Progenitor cell of endocrine pancreas (in vitro differentiated cells): ENCODE measurements around the gene NEURL3. TPM values are rescaled to one million over a fixed set of nuclear protein-coding genes. Genes with fewer than 3 reads are reported as not detected.
A peak's percentile ranks its signal among the peaks of the same experiment; 100 is the strongest.
"Not testable (repeated sequence)": the region's sequence is repeated elsewhere in the genome, so short reads cannot be mapped to it uniquely, and the experiment has no call there.

Experiments
- DNase-seq: peaks from one replicate; pipeline ENCODE4 v3.0.0; 2021; ENCODE audit warnings: low spot score; ENCODE audit not compliant: unreplicated experiment
- H3K27ac Mint-ChIP-seq: 2 replicates; pipeline ENCODE4 v1.8.0; 2021; ENCODE audit warnings: mild to moderate bottlenecking, moderate library complexity, mixed read lengths
- H3K27me3 Mint-ChIP-seq: 2 replicates; pipeline ENCODE4 v1.8.0; 2021; ENCODE audit warnings: mixed read lengths
- H3K36me3 Mint-ChIP-seq: 2 replicates; pipeline ENCODE4 v1.8.0; 2022; ENCODE audit warnings: mixed read lengths; ENCODE audit not compliant: insufficient read depth
- H3K4me1 Mint-ChIP-seq: 2 replicates; pipeline ENCODE4 v1.8.0; 2021; ENCODE audit warnings: low read depth, mixed read lengths
- H3K4me3 Mint-ChIP-seq: 2 replicates; pipeline ENCODE4 v1.8.0; 2021; ENCODE audit warnings: low read depth, mild to moderate bottlenecking, moderate library complexity, mixed read lengths
- H3K9me3 Mint-ChIP-seq: 2 replicates; pipeline ENCODE4 v1.8.0; 2021; ENCODE audit warnings: low read depth, mixed read lengths
- long read RNA-seq: library from polyadenylated mRNA; unstranded; transcript quantifications from one replicate; pipeline ENCODE4 v2.0.0, GENCODE V29; 2020
- total RNA-seq: library from RNA; stranded (reverse); gene quantifications from 2 replicates; pipeline ENCODE4 v1.2.1, GENCODE V29; 2021
- TF ChIP-seq, protein P1 (sequence below): fragments of 200-600 bp; sonication (generic); IDR thresholded peaks from one replicate; pipeline ENCODE4 v1.5.0; 2021; ENCODE audit warnings: antibody characterized with exemption, mild to moderate bottlenecking; ENCODE audit not compliant: unreplicated experiment

The NEURL3 gene, protein sequence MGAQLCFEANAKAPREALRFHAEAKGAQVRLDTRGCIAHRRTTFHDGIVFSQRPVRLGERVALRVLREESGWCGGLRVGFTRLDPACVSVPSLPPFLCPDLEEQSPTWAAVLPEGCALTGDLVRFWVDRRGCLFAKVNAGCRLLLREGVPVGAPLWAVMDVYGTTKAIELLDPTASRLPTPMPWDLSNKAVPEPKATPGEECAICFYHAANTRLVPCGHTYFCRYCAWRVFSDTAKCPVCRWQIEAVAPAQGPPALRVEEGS
- total RNA-seq: 0.78 and 0.86 TPM in 2 replicates
- long read RNA-seq: 0 reads

DNA sequence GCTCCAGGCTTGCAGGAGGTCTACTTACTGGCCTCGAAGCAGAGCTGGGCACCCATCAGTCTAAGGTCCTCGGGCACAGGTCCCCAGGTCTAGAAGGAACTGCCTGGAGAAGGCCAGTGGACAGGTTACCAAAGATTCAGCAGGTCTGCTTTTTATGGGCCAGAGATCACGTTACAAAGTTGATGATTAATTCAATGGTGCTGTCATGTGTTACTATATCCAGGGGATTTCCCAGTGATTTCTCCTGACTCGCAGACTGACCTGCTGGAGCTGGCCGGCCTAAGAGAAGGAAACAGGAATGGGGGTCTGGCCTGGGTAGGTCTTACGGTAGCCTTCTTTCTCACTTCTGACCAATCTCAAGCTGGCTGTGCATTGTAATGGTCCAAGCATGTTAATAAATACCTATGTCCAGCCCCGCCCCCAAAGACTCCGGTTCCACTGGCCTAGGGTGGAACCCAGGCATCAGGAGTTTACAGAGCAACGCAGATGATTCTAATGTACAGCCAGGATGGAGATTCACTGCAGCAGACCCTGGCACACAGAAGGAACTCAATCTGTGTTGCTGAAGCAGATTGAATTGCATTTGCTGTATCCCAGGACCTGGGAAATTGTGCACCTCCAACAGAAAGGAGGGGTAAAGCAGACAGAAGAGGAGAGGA lies at the start of gene NEURL3:
NEURL3 (minus strand) TSS at position 127 of the 659 bp plus-strand sequence; CDS start at position 56, 71 bp downstream.
- Mint-ChIP-seq H3K27me3 (peaks cover 13% of the 10 kb centered on the region), H3K4me3 (no peak within 1 kb of the TSS), H3K9me3 (no peaks in the 10 kb centered on the region), H3K36me3 (no peaks in the 10 kb centered on the region), H3K27ac (peak within 1 kb of the TSS; percentile 78), H3K4me1 (peaks cover 20% of the 10 kb centered on the region)
- no peak for DNase-seq
- TF ChIP-seq, protein P1, sequence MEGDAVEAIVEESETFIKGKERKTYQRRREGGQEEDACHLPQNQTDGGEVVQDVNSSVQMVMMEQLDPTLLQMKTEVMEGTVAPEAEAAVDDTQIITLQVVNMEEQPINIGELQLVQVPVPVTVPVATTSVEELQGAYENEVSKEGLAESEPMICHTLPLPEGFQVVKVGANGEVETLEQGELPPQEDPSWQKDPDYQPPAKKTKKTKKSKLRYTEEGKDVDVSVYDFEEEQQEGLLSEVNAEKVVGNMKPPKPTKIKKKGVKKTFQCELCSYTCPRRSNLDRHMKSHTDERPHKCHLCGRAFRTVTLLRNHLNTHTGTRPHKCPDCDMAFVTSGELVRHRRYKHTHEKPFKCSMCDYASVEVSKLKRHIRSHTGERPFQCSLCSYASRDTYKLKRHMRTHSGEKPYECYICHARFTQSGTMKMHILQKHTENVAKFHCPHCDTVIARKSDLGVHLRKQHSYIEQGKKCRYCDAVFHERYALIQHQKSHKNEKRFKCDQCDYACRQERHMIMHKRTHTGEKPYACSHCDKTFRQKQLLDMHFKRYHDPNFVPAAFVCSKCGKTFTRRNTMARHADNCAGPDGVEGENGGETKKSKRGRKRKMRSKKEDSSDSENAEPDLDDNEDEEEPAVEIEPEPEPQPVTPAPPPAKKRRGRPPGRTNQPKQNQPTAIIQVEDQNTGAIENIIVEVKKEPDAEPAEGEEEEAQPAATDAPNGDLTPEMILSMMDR: no peak

- Mint-ChIP-seq H3K36me3 (no peaks in the 10 kb centered on the region), H3K4me1 (peaks cover 8% of the 10 kb centered on the region), H3K9me3 (no peaks in the 10 kb centered on the region), H3K27ac (no peak overlapping the region), H3K27me3 (no peaks in the 10 kb centered on the region), H3K4me3 (no peak overlapping the region)
- DNase-seq: peak; percentile 51
- TF ChIP-seq, protein P1: peak; percentile 95
Measured at GRCh38 chr2:96554293-96555145, 49.4 kb upstream of the NEURL3 start.

GRCh38 chr2:96553957-96554292 lies 48.8 kb upstream of the NEURL3 start:
- not testable (repeated sequence) for H3K9me3 Mint-ChIP-seq, H3K27me3 Mint-ChIP-seq, H3K4me3 Mint-ChIP-seq

DNA sequence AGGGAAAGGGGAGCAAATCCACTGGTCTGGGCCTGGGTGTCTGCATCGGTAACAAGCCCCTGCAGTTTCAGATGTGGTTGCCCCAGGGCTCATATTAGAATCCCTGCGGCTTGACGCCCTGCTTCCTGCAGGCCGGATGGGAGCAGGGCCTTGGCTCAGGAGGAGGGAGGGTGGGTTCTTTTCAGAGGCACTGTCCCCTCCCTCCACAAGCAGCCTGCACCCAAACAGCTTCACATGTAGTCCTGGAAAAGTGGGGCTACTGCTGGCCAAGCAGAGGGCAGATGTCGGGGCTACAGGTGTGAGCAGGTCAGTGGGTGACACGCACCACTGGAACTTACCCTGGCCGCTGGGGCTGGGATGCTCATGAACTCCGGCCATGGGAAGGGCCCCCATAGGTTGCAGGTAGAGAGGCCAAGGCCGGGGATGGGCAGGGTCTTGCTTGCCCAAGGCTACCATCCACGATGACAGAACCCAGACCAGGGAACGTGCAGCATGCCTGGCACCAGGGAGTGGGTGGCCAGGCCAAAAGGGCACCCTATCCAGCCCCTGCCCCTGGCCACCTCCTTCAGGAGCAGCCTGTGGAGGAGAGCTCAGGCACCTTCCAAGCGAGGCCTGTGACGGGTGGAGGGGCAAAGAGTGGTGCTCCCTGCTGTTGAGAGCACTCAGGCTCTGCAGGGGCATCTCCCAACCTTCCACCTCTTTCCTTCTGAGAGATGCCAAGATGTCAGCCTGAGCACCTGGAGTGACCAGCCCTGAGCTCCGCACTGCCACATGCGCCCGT lies 48.2 kb upstream of the NEURL3 start:
- Mint-ChIP-seq H3K4me1 (peaks cover 8% of the 10 kb centered on the region), H3K4me3 (no peak overlapping the region), H3K9me3 (no peaks in the 10 kb centered on the region), H3K27me3 (no peaks in the 10 kb centered on the region), H3K27ac (no peak overlapping the region), H3K36me3 (no peaks in the 10 kb centered on the region)
- no peak for DNase-seq
- TF ChIP-seq, protein P1: no peak

More at GRCh38 chr2:96553957-96554292, 48.8 kb upstream of the NEURL3 start:
- DNase-seq, H3K4me1 Mint-ChIP-seq, H3K36me3 Mint-ChIP-seq, H3K27ac Mint-ChIP-seq: not testable (repeated sequence)

GRCh38 chr2:96552315-96553175 lies 47.4 kb upstream of the NEURL3 start:
- Mint-ChIP-seq H3K9me3 (no peaks in the 10 kb centered on the region), H3K36me3 (peaks cover under 1% of the 10 kb centered on the region), H3K27me3 (no peaks in the 10 kb centered on the region), H3K27ac (no peak overlapping the region), H3K4me1 (peaks cover 8% of the 10 kb centered on the region), H3K4me3 (no peak overlapping the region)
- DNase-seq: no peak
- TF ChIP-seq, protein P1: no peak
